Measurements from ENCODE around the gene ING1. TPM values are rescaled to one million over a fixed set of nuclear protein-coding genes. Genes with fewer than 3 reads are reported as not detected.

The ING1 gene
- total and polyA plus RNA-seq, 7 donors = 5.2 to 16.9 (median 7.0) TPM

- intact Hi-C loops (cut with DNase I) = no loop called here
- DNase-seq = no peak
- Histone ChIP-seq H3K4me3 (no peak overlapping the region), H3K27ac (no peak overlapping the region), H3K36me3 (ENCODE audit: insufficient read depth in 1 of 2, low read depth in 1 of 2) (no peaks in the 10 kb centered on the region), H3K4me1 (no peaks in the 10 kb centered on the region), H3K9me3 (no peaks in the 10 kb centered on the region), H3K27me3 (ENCODE audit: insufficient read depth in 3 of 3, low read length in 2 of 3) (no peaks in the 10 kb centered on the region)
- no peak for TF ChIP-seq CTCF (IDR thresholded peaks at IDR 0.05)
- 88 to 93% (median 92%) methylated on average over 4 of the region's 4 CpGs for WGBS, 3 donors
- no peak for ATAC-seq
Measured at GRCh38 chr13:110759710-110760109, 46.2 kb downstream of the ING1 start.

GRCh38 chr13:110760611-110761010, 47.1 kb downstream of the ING1 start:
- TF ChIP-seq CTCF (IDR thresholded peaks at IDR 0.05) = no peak
- H3K27ac ChIP-seq = no peak overlapping the region
- DNase-seq = no peak
- intact Hi-C loops (cut with DNase I) = no loop called here
- H3K4me3 ChIP-seq = no peak overlapping the region
- H3K27me3 ChIP-seq (ENCODE audit: insufficient read depth in 3 of 3, low read length in 2 of 3) = no peaks in the 10 kb centered on the region
- no peaks in the 10 kb centered on the region for H3K36me3 ChIP-seq (ENCODE audit: insufficient read depth in 1 of 2, low read depth in 1 of 2)
- WGBS, 3 donors = 77 to 79% (median 78%) methylated on average over 6 of the region's 6 CpGs
- H3K9me3 ChIP-seq = no peaks in the 10 kb centered on the region
- no peaks in the 10 kb centered on the region for H3K4me1 ChIP-seq
- no peak for ATAC-seq

DNA sequence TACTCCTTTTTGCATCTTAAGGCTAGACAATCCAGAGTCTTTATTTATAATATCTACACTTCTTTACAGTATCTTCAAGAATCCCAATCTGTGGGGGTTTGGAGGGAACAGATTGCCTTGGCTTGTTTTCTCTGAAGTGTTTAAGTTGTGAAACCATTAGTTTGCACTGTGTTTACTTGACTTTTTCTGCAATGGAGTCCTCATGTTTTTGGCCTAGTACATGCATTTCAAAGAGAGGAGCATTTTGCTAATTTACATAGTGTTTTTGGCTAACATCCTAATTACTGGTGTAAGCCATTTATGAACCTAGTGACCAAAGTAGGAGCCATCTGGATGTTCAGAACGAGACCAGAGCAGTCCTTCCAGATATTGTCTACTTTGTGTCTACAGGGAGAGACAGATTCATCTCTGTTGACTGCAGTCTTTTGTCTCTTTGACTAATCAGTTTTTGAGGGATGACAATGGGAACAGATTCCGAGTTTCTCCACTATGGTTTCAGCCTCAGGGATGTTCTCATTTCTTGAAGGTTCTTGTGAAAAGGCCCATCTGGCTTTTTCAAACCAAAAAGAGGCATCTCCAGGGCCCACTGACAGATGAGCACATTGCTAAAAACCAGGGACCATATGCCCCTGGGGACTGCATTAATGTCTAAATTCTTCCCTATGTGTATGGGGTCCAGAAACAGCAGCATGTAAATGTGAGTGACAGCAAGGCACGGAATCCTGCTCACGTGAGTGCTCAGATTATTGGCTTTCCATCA, 53.4 kb downstream of the ING1 start:
- H3K4me3 ChIP-seq = no peak overlapping the region
- DNase-seq = no peak
- H3K27ac ChIP-seq = no peak overlapping the region
- no peaks in the 10 kb centered on the region for H3K27me3 ChIP-seq (ENCODE audit: insufficient read depth in 3 of 3, low read length in 2 of 3)
- no peak for ATAC-seq
- intact Hi-C loops (cut with DNase I) = no loop called here
- no peaks in the 10 kb centered on the region for H3K4me1 ChIP-seq
- WGBS, 3 donors = 64 to 82% (median 78%) methylated on average over 4 of the region's 4 CpGs
- H3K36me3 ChIP-seq (ENCODE audit: insufficient read depth in 1 of 2, low read depth in 1 of 2) = no peaks in the 10 kb centered on the region
- H3K9me3 ChIP-seq = no peaks in the 10 kb centered on the region
- no peak for TF ChIP-seq CTCF (IDR thresholded peaks at IDR 0.05)

- intact Hi-C loops (cut with DNase I) = no loop called here
- WGBS, 3 donors = 90 to 95% (median 90%) methylated on average over 7 of the region's 7 CpGs
- no peaks in the 10 kb centered on the region for H3K9me3 ChIP-seq
- H3K4me1 ChIP-seq = no peaks in the 10 kb centered on the region
- no peak for DNase-seq
- H3K27ac ChIP-seq = no peak overlapping the region
- H3K36me3 ChIP-seq (ENCODE audit: insufficient read depth in 1 of 2, low read depth in 1 of 2) = no peaks in the 10 kb centered on the region
- H3K27me3 ChIP-seq (ENCODE audit: insufficient read depth in 3 of 3, low read length in 2 of 3) = peaks cover 0 to 4% (median 0%) of the 10 kb centered on the region in 3 donors
- ATAC-seq = no peak
- no peak overlapping the region for H3K4me3 ChIP-seq
- no peak for TF ChIP-seq CTCF (IDR thresholded peaks at IDR 0.05)
Measured at GRCh38 chr13:110767476-110767875, 54.0 kb downstream of the ING1 start.

DNA sequence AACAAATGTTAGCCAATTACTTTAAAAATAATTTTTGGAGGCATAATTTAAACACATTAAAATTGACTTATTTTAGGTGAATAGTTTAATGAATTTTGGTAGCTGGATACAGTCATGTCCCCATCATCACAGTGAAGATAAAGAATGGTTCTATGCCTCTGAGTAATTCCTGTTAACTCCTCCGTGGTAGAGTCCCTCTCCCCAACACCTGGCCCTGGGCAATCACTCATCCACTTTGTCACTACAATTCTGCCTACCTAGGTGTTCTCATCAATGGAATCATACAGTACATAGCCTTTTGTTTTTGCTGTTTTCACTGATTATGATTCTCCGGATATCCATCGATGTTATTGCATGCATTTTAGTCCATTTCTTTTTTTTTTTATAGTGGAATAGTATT, 55.6 kb downstream of the ING1 start:
- no peak overlapping the region for H3K4me3 ChIP-seq
- no peak for ATAC-seq
- H3K27ac ChIP-seq = no peak overlapping the region
- no peak for DNase-seq
- no peaks in the 10 kb centered on the region for H3K36me3 ChIP-seq (ENCODE audit: insufficient read depth in 1 of 2, low read depth in 1 of 2)
- 52 to 76% (median 75%) methylated on average over 3 of the region's 3 CpGs for WGBS, 3 donors
- peaks cover 0 to 7% (median 0%) of the 10 kb centered on the region in 3 donors for H3K27me3 ChIP-seq (ENCODE audit: insufficient read depth in 3 of 3, low read length in 2 of 3)
- intact Hi-C loops (cut with DNase I) = no loop called here
- H3K9me3 ChIP-seq = no peaks in the 10 kb centered on the region
- no peak for TF ChIP-seq CTCF (IDR thresholded peaks at IDR 0.05)
- no peaks in the 10 kb centered on the region for H3K4me1 ChIP-seq
